ENCODE data around the gene RARA.
A peak's percentile ranks its signal among the peaks of the same experiment; 100 is the strongest.

RARA gene

DNA sequence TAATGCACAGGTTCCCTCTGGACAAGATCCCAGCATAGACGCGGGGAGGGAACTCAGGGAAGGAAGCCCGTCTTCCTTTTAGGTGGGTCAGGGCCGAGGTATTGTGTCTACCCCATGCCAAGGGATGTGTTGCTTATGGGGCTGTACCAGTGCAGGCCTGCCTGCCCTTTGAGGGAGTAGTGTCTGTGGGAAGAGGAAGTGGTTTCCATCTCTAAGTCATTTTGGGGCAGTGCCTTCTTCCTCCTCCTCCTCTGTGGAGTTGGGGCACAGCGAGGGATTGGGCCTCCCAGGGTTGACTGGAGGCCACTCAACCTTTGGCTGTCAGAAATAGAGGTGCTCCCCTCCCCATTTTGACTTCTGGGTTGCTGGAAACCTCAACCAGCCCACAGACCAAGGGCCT is 29.1 kb downstream of the RARA start:
- ChIA-PET CTCF (interaction anchor here (1.0 kb wide), 1 partner anchor 145 kb away, joined by 3 read pairs; no protein-coding TSS in a partner anchor), POLR2A (interaction anchor here (1.6 kb wide), 1 partner anchor 12 kb away, joined by 5 read pairs; no protein-coding TSS in a partner anchor)
- TF ChIP-seq, protein P1, sequence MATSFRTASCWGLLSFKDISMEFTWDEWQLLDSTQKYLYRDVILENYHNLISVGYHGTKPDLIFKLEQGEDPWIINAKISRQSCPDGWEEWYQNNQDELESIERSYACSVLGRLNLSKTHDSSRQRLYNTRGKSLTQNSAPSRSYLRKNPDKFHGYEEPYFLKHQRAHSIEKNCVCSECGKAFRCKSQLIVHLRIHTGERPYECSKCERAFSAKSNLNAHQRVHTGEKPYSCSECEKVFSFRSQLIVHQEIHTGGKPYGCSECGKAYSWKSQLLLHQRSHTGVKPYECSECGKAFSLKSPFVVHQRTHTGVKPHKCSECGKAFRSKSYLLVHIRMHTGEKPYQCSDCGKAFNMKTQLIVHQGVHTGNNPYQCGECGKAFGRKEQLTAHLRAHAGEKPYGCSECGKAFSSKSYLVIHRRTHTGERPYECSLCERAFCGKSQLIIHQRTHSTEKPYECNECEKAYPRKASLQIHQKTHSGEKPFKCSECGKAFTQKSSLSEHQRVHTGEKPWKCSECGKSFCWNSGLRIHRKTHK (tag by site-specific recombination; IDR thresholded peaks at IDR 0.05) = no peak
- TF ChIP-seq ZBTB7A (tag by site-specific recombination; IDR thresholded peaks at IDR 0.05; ENCODE audit: low read depth) = no peak
- no peak for TF ChIP-seq ZNF501 (tag by site-specific recombination; IDR thresholded peaks at IDR 0.05)
- TF ChIP-seq ZNF2 (tag by site-specific recombination; IDR thresholded peaks at IDR 0.05) = no peak
- no peak for TF ChIP-seq ZNF544 (tag by site-specific recombination; IDR thresholded peaks at IDR 0.05)
- TF ChIP-seq ZNF292 (tag by site-specific recombination; IDR thresholded peaks at IDR 0.05; ENCODE audit: borderline replicate concordance, low read depth) = no peak
- no peak for TF ChIP-seq ZNF280C (tag by site-specific recombination; IDR thresholded peaks at IDR 0.05)
- no peak for TF ChIP-seq GLI4 (tag by site-specific recombination; IDR thresholded peaks at IDR 0.05)
- no peak for TF ChIP-seq ZNF777 (tag by site-specific recombination; IDR thresholded peaks at IDR 0.05; ENCODE audit: borderline replicate concordance)
- TF ChIP-seq ZNF843 (tag by site-specific recombination; IDR thresholded peaks at IDR 0.05) = no peak
- no peak for TF ChIP-seq ZNF155 (tag by site-specific recombination; IDR thresholded peaks at IDR 0.05)
- no peak for TF ChIP-seq ZNF16 (tag by site-specific recombination; IDR thresholded peaks at IDR 0.05; ENCODE audit: low read depth)
- TF ChIP-seq ZNF624 (tag by site-specific recombination; IDR thresholded peaks at IDR 0.05) = no peak
- TF ChIP-seq ZNF324 (tag by site-specific recombination; IDR thresholded peaks at IDR 0.05) = no peak
- TF ChIP-seq, protein P2, sequence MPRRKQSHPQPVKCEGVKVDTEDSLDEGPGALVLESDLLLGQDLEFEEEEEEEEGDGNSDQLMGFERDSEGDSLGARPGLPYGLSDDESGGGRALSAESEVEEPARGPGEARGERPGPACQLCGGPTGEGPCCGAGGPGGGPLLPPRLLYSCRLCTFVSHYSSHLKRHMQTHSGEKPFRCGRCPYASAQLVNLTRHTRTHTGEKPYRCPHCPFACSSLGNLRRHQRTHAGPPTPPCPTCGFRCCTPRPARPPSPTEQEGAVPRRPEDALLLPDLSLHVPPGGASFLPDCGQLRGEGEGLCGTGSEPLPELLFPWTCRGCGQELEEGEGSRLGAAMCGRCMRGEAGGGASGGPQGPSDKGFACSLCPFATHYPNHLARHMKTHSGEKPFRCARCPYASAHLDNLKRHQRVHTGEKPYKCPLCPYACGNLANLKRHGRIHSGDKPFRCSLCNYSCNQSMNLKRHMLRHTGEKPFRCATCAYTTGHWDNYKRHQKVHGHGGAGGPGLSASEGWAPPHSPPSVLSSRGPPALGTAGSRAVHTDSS (tag by site-specific recombination; IDR thresholded peaks at IDR 0.05) = no peak
- no peak for TF ChIP-seq KLF8 (tag by site-specific recombination; IDR thresholded peaks at IDR 0.05)
- no peak for TF ChIP-seq ZBTB20 (tag by site-specific recombination; IDR thresholded peaks at IDR 0.05)
- no peak for TF ChIP-seq EGR2 (tag by site-specific recombination; IDR thresholded peaks at IDR 0.05; ENCODE audit: low read depth)
- TF ChIP-seq ZNF140 (tag by site-specific recombination; IDR thresholded peaks at IDR 0.05) = no peak
- no peak for TF ChIP-seq ZSCAN30 (tag by site-specific recombination; IDR thresholded peaks at IDR 0.05)
- H3K36me3 ChIP-seq (ENCODE audit: control insufficient read depth in 2 of 2, insufficient read depth in 1 of 2, low read length in 2 of 2) = peaks cover 0 to 4% of the 10 kb centered on the region in 2 experiments; a peak in 2 of 3 replicates
- no peak overlapping the region for H3K27ac ChIP-seq (ENCODE audit: extremely low read depth, low read depth, low read length)
- no peak overlapping the region for H3K4me3 ChIP-seq (ENCODE audit: low read depth, low read length)
- no peaks in the 10 kb centered on the region for H3K9me3 ChIP-seq (ENCODE audit: control insufficient read depth, insufficient read depth, low read depth, low read length)
- H3K4me1 ChIP-seq (ENCODE audit: control insufficient read depth, insufficient read depth, low read length) = peaks cover 20% of the 10 kb centered on the region

- Histone ChIP-seq H3K27ac (ENCODE audit: extremely low read depth, low read depth, low read length) (no peak overlapping the region), H3K4me3 (ENCODE audit: low read depth, low read length) (no peak overlapping the region), H3K36me3 (ENCODE audit: control insufficient read depth in 2 of 2, insufficient read depth in 1 of 2, low read length in 2 of 2) (peaks cover 0 to 4% of the 10 kb centered on the region in 2 experiments; a peak in 2 of 3 replicates), H3K9me3 (ENCODE audit: control insufficient read depth, insufficient read depth, low read depth, low read length) (no peaks in the 10 kb centered on the region), H3K4me1 (ENCODE audit: control insufficient read depth, insufficient read depth, low read length) (peaks cover 20% of the 10 kb centered on the region)
- CTCF ChIA-PET = interaction anchor here (0.7 to 1.1 kb wide), 7 partner anchors 12 to 146 kb away, joined by 3 to 4 read pairs (median 3); no protein-coding TSS in a partner anchor
- POLR2A ChIA-PET = interaction anchor here (0.5 to 1.6 kb wide), 2 partner anchors 13 to 40 kb away, joined by 3 to 5 read pairs; no protein-coding TSS in a partner anchor
- TF ChIP-seq ZNF621 (tag by site-specific recombination; IDR thresholded peaks at IDR 0.05) (no peak), ZSCAN16 (tag by site-specific recombination; IDR thresholded peaks at IDR 0.05) (no peak), ZNF10 (tag by site-specific recombination; IDR thresholded peaks at IDR 0.05) (0 out of 2 replicates have a peak, but pooled peaks have one; percentile 44), ZNF155 (tag by site-specific recombination; IDR thresholded peaks at IDR 0.05) (no peak)
- TF ChIP-seq, protein P3, sequence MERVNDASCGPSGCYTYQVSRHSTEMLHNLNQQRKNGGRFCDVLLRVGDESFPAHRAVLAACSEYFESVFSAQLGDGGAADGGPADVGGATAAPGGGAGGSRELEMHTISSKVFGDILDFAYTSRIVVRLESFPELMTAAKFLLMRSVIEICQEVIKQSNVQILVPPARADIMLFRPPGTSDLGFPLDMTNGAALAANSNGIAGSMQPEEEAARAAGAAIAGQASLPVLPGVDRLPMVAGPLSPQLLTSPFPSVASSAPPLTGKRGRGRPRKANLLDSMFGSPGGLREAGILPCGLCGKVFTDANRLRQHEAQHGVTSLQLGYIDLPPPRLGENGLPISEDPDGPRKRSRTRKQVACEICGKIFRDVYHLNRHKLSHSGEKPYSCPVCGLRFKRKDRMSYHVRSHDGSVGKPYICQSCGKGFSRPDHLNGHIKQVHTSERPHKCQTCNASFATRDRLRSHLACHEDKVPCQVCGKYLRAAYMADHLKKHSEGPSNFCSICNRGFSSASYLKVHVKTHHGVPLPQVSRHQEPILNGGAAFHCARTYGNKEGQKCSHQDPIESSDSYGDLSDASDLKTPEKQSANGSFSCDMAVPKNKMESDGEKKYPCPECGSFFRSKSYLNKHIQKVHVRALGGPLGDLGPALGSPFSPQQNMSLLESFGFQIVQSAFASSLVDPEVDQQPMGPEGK (tag by site-specific recombination; IDR thresholded peaks at IDR 0.05) = 0 out of 2 replicates have a peak, but pooled peaks have one; percentile 11
Observed at GRCh38 chr17:40338941-40339649, 30.1 kb downstream of the RARA start.
